Renal cortical epithelial cell (primary cell): ENCODE data around the gene CFAP52. TPM values are rescaled to one million over a fixed set of nuclear protein-coding genes. Genes with fewer than 3 reads are reported as not detected.
"Not testable (repeated sequence)": the region's sequence is repeated elsewhere in the genome, so short reads cannot be mapped to it uniquely, and the experiment has no call there.

Source experiments
- DNase-seq: peaks from one replicate; pipeline ENCODE4 v3.0.0-alpha.2; 2011; ENCODE audit warnings: low read depth
- total RNA-seq: library from RNA; depleted of rRNA; stranded (reverse); fragments of >200 nt; gene quantifications from 2 replicates; pipeline ENCODE4 v1.2.3, GENCODE V29; 2014

Gene CFAP52
- total RNA-seq, 1 donor from 2014 or later, result 1.3 TPM

GRCh38 chr17:9645851-9646545, 69.6 kb downstream of the CFAP52 start:
- DNase-seq, result peak; percentile 29

GRCh38 chr17:9646546-9646885, 70.1 kb downstream of the CFAP52 start:
- peak; percentile 13 for DNase-seq

- peak; percentile 65 for DNase-seq
Measured at GRCh38 chr17:9647014-9647413, 70.6 kb downstream of the CFAP52 start.

- no peak for DNase-seq
Measured at GRCh38 chr17:9648521-9649110, 72.2 kb downstream of the CFAP52 start.

DNA sequence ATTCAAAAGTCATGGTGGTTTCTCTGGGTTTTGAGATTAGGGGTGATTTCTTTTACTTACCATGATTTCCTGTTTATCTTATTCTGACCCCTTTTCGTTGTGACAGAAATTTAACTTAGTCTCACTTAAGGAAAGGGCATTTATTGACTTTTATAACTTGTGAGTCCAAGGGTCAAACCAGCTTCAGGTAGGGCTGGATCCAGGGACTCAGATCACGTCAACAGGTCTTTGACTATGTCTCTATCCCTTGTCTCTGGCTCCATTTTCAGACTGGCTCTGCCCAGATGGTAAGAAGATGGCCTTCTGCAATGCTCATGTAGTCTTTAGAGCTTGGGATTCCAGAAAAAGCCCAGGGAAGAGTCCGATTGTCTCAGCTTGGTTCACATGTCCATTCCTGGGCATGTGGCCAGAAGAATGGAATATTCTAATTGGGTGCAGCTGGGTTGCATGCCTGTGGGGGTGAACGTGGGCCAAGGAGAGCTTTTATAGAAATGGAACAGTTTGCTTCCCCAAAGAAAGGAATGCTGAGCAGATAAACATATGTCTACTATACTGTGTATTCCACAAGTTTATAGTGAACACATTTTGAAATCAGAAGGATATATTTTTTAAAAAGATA, 82.3 kb downstream of the CFAP52 start:
- DNase-seq, result no peak

DNA sequence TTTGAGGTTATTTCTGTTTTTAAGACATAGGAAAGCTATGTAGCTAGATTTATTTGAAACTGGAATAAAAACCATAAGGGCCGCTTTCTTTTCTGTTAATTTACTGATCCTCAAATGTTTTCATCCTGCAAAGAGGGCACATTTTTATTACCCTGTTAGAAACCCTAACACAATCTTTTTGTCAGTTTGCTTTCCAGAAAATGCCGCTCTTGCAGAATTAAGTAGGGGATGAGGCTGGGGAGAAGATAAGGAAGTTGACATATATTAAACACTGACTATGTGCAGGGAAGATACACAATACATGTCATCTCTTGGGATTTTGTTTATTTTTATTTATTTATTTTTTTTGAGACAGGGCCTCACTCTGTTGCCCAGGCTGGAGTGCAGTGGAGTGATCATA, 84.6 kb downstream of the CFAP52 start:
- DNase-seq, result no peak

GRCh38 chr17:9663511-9663910, 87.1 kb downstream of the CFAP52 start:
- not testable (repeated sequence) for DNase-seq

- peak; percentile 82 for DNase-seq
Measured at GRCh38 chr17:9666461-9667050, 90.1 kb downstream of the CFAP52 start.

GRCh38 chr17:9668517-9668916, 92.1 kb downstream of the CFAP52 start:
- DNase-seq, result peak; percentile 95

GRCh38 chr17:9669551-9670008, 93.1 kb downstream of the CFAP52 start:
- no peak for DNase-seq

DNA sequence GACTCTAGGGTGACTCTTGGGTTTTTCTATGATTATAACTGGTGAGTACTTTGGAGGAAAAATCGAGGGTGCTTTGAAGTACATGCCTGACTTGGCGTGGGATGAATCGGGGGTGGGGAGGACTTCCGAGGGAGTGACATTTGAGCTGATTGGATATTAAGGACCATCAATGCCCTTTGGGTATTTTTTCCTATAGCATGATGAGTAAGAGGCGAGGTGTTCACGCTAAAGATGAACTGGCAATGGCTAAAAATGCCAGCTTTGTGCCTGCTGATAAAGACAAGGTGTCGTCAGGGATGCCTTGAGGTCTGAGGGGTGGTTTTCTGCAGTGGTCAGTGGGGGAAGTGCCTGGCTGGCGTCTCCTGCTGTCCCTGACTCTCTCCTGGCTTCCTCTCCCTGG, 94.2 kb downstream of the CFAP52 start:
- no peak for DNase-seq

- peak; percentile 22 for DNase-seq
Measured at GRCh38 chr17:9671559-9671958, 95.1 kb downstream of the CFAP52 start.

DNA sequence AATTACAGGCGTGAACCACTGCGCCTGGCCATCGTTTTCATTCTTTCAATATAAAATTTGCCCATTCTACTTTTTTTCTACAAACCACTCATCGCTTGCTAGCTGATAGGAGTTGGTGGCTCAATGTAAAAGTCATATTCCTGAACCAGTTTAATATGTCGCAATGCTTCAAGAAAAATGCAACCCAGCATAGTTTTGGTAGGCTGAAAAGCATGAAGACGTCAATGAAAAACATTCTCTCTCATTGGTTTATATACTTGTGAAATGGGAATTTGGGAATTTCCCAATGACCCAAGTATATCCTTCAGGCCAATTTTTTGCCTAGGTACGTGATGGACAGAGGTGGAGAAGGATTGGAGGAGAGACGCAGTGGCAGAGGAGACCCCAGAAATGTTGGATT, 95.8 kb downstream of the CFAP52 start:
- DNase-seq, result peak; percentile 7

DNA sequence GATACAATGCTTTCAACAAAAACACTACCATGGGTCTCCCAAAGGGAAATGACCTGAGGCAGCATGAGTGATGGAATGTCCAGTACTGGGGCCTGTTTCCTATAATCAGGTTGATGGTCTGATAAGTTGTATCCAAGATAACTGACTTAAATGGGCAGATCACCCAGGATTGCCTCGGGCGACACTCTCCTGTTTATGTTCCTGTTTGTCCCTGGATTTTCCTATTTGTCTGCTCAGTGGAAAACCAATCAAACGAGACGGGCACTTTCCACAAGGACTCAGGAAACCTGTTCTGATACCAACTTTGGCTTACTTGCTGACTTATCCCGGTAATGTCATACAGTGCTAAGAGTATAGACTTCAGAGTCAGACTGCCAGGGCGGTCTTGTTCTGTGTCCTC, 96.2 kb downstream of the CFAP52 start:
- DNase-seq, result no peak

GRCh38 chr17:9676084-9676483, 99.6 kb downstream of the CFAP52 start:
- no peak for DNase-seq

- peak; percentile 97 for DNase-seq
Measured at GRCh38 chr17:9676820-9677310, 100.4 kb downstream of the CFAP52 start.

GRCh38 chr17:9677411-9677810, 101.0 kb downstream of the CFAP52 start:
- DNase-seq, result peak; percentile 4

DNA sequence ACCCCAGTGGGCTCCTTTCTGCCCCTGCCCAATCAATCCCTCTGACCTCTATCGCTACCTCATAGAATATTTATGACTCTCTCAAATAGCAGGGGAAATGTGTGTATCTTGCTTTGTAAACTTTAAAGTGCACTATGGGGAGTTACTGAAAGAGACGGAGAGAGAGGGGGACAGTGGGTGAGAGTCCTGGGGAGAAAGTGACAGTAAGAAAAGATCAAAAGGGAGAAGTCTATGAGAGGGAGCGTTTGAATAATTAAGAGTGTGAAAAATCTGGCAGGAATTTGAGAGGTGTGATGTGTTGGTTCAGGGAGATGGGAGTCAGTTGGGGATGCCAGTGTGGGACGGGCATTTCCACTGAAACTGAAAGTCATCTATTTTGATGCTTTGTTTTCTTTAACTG, 101.5 kb downstream of the CFAP52 start:
- no peak for DNase-seq

DNA sequence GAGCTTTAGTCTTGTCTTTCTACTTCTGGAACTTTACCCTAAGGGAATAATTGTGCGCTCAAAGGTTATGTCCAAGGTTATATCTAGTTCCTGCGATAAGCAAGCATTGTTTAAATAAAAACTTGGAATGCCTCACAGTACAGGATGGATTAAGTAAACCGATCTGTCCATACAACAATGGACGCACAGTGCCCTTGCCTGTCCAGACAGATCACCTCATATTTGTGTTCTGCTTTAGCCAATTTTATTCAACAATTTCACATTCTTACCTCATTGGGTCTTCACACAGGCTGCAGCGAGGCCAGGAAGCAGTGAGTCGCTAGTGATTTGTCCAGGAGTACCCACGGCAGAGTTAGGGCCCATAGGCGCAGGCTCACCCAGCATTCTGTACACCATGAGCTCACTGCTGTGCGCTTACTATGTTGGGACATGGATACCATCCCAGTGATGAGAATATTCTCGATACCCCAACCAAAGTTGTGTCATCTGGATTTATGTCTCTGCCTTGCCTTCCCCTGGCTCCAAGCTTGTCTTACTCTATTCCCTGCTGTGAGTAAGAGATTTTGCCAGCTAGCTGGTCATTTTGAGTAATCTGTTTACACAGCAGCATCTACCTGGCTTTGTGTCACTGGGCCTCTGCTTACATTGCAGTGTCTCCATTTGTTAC, 108.6 kb downstream of the CFAP52 start:
- no peak for DNase-seq
